HepG2 (cell line): Measurements from ENCODE around the gene ENDOG. TPM values are rescaled to one million over a fixed set of nuclear protein-coding genes. Genes with fewer than 3 reads are reported as not detected.
A peak's percentile ranks its signal among the peaks of the same experiment; 100 is the strongest.

Source experiments
- BATF2 ChIP-seq: sonication (generic); formaldehyde crosslinking; IDR thresholded peaks from 2 replicates; pipeline ENCODE4 v1.8.0; 2022; ENCODE audit warnings: mild to moderate bottlenecking, missing genetic modification reagents, moderate library complexity
- BRD4 ChIP-seq: sonication (generic); formaldehyde crosslinking; IDR thresholded peaks from 2 replicates; pipeline ENCODE4 v1.4.0; 2020; ENCODE audit warnings: missing genetic modification reagents
- BRF2 ChIP-seq: sonication (generic); formaldehyde crosslinking; IDR thresholded peaks from 2 replicates; pipeline ENCODE4 v1.8.1; 2022; ENCODE audit warnings: mild to moderate bottlenecking, missing genetic modification reagents
- FOXO1 ChIP-seq: sonication (generic); formaldehyde crosslinking; IDR thresholded peaks from 2 replicates; pipeline ENCODE4 v1.4.0; 2020; ENCODE audit warnings: missing genetic modification reagents
- GATA4 ChIP-seq: sonication (generic); IDR thresholded peaks from 2 replicates; pipeline ENCODE4 v1.6.1; 2016; ENCODE audit warnings: antibody characterized with exemption, low read depth, borderline replicate concordance
- HIVEP1 ChIP-seq: sonication (generic); formaldehyde crosslinking; IDR thresholded peaks from 2 replicates; pipeline ENCODE4 v1.4.0; 2020; ENCODE audit warnings: mild to moderate bottlenecking, missing genetic modification reagents
- KDM5A ChIP-seq: fragments of 200-600 bp; sonication (generic); IDR thresholded peaks from 2 replicates; pipeline ENCODE4 v1.7.0; 2018; ENCODE audit warnings: antibody characterized with exemption, mild to moderate bottlenecking, low read length, borderline replicate concordance
- LCORL ChIP-seq, 2 experiments: fragments of 450-650 bp in 1 of 2; sonication (generic) in 1 of 2; formaldehyde crosslinking in 1 of 2; IDR thresholded peaks; 2 replicates each; pipeline versions ENCODE4 v1.5.0 to v1.6.1; 2017 to 2020; ENCODE audit warnings: antibody characterized with exemption in 1 of 2, missing genetic modification reagents in 1 of 2
- MAFF ChIP-seq: IDR thresholded peaks from 2 replicates; pipeline ENCODE4 v1.6.1; 2011; ENCODE audit warnings: low read depth, low read length, improper control_type of control experiment
- MEF2D ChIP-seq: sonication (generic); formaldehyde crosslinking; IDR thresholded peaks from 2 replicates; pipeline ENCODE4 v1.5.1; 2020; ENCODE audit warnings: mild to moderate bottlenecking, missing genetic modification reagents
- MIXL1 ChIP-seq: IDR thresholded peaks from 2 replicates; pipeline ENCODE4 v1.6.1; 2016
- PAWR ChIP-seq: sonication (generic); formaldehyde crosslinking; IDR thresholded peaks from 2 replicates; pipeline ENCODE4 v1.4.0; 2020; ENCODE audit warnings: missing genetic modification reagents, mild to moderate bottlenecking, borderline replicate concordance
- POLR2A ChIP-seq, 2 experiments: IDR thresholded peaks; 2 replicates each; pipeline ENCODE4 v1.6.1; 2011; ENCODE audit warnings: low read depth in 2 of 2, low read length in 2 of 2, mild to moderate bottlenecking in 1 of 2, moderate library complexity in 1 of 2; ENCODE audit not compliant: insufficient read depth in 1 of 2
- TRAFD1 ChIP-seq: sonication (generic); formaldehyde crosslinking; IDR thresholded peaks from 2 replicates; pipeline ENCODE4 v1.5.1; 2020; ENCODE audit warnings: missing genetic modification reagents, mild to moderate bottlenecking, borderline replicate concordance
- YY1 ChIP-seq: IDR thresholded peaks from 2 replicates; pipeline ENCODE4 v1.6.1; 2011; ENCODE audit warnings: low read length, low read depth, moderate library complexity, mild to moderate bottlenecking; ENCODE audit not compliant: insufficient read depth, insufficient replicate concordance
- ZNF282 ChIP-seq: fragments of 450-650 bp; IDR thresholded peaks from 2 replicates; pipeline ENCODE4 v1.6.1; 2018; ENCODE audit not compliant: partially characterized antibody
- ZNF296 ChIP-seq: sonication (generic); formaldehyde crosslinking; conservative IDR thresholded peaks from 2 replicates; pipeline ENCODE4 v1.5.0; 2020; ENCODE audit warnings: mild to moderate bottlenecking, missing genetic modification reagents
- ZNF383 ChIP-seq: sonication (generic); formaldehyde crosslinking; IDR thresholded peaks from 2 replicates; pipeline ENCODE4 v1.4.0; 2020; ENCODE audit warnings: missing genetic modification reagents, mild to moderate bottlenecking, borderline replicate concordance
- ZNF44 ChIP-seq: sonication (generic); formaldehyde crosslinking; IDR thresholded peaks from 2 replicates; pipeline ENCODE4 v1.5.1; 2020; ENCODE audit warnings: mild to moderate bottlenecking, missing genetic modification reagents
- ZNF451 ChIP-seq: sonication (generic); formaldehyde crosslinking; IDR thresholded peaks from 2 replicates; pipeline ENCODE4 v1.5.0; 2020; ENCODE audit warnings: mild to moderate bottlenecking, missing genetic modification reagents
- ZNF619 ChIP-seq: sonication (generic); formaldehyde crosslinking; IDR thresholded peaks from 2 replicates; pipeline ENCODE4 v1.4.0; 2020; ENCODE audit warnings: mild to moderate bottlenecking, missing genetic modification reagents
- ZNF672 ChIP-seq: sonication (generic); formaldehyde crosslinking; IDR thresholded peaks from 2 replicates; pipeline ENCODE4 v1.8.1; 2022; ENCODE audit warnings: missing genetic modification reagents
- ZNF780A ChIP-seq: sonication (generic); formaldehyde crosslinking; IDR thresholded peaks from 2 replicates; pipeline ENCODE4 v1.8.0; 2022; ENCODE audit warnings: mild to moderate bottlenecking, missing genetic modification reagents, moderate library complexity
- polyA plus RNA-seq, 8 experiments: library from polyadenylated mRNA; depleted of rRNA in 3 of 8; stranded (reverse) in 7 of 8; unstranded in 1 of 8; fragments of >200 nt; fragmentation: Illumina TruSeq in 4 of 8; extraction: Trizol in 4 of 8; gene quantifications; 2 replicates each; pipeline versions ENCODE4 v1.2.1 to v1.2.3, GENCODE V29; 2011 to 2016; ENCODE audit warnings: low read depth in 4 of 8, missing spikeins in 1 of 8, mixed read lengths in 1 of 8; ENCODE audit not compliant: insufficient read depth in 1 of 8
- total RNA-seq, 5 experiments: library from RNA; depleted of rRNA; stranded (reverse); fragments of >200 nt; fragmentation: Illumina TruSeq; extraction: Trizol; gene quantifications; 2 replicates each; pipeline ENCODE4 v1.2.3, GENCODE V29; 2016; ENCODE audit warnings: low read depth in 1 of 5

ENDOG gene
- total and polyA plus RNA-seq, 2 of the 13 experiments (the other 11 are each of a cell fraction or from before 2014, with no cell fraction given) = 26.3 to 28.8 TPM

- TF ChIP-seq ZNF44 (CRISPR knock-in tag) (no peak), ZNF619 (CRISPR knock-in tag) (no peak; the same call in 1 of the 2 replicates), HIVEP1 (CRISPR knock-in tag) (no peak), GATA4 (no peak), ZNF383 (CRISPR knock-in tag) (no peak), ZNF672 (CRISPR knock-in tag) (no peak), POLR2A (IDR thresholded peaks at IDR 0.05; ENCODE audit: insufficient read depth in 1 of 2, low read depth in 2 of 2, low read length in 2 of 2) (no peak), PAWR (CRISPR knock-in tag) (no peak), MEF2D (CRISPR knock-in tag) (peak; percentile 84), KDM5A (no peak), ZNF296 (CRISPR knock-in tag) (no peak), FOXO1 (CRISPR knock-in tag) (peak; percentile 66; the same call in 1 of the 2 replicates), MAFF (no peak), BATF2 (CRISPR knock-in tag) (no peak; the same call in 1 of the 2 replicates), ZNF282 (no peak), ZNF780A (no peak), LCORL (IDR thresholded peaks at IDR 0.05) (no peak), LCORL (CRISPR knock-in tag; IDR thresholded peaks at IDR 0.05) (peak; percentile 88), YY1 (no peak), BRF2 (CRISPR knock-in tag) (no peak), ZNF451 (CRISPR knock-in tag) (no peak), TRAFD1 (CRISPR knock-in tag) (no peak), MIXL1 (CRISPR knock-in tag) (peak; percentile 64), BRD4 (CRISPR knock-in tag) (no peak)
Measured at GRCh38 chr9:128838338-128838737, 20.0 kb downstream of the ENDOG start (continued).
